GM12878 (cell line): ENCODE measurements around the gene TIGD7. TPM values are rescaled to one million over a fixed set of nuclear protein-coding genes. Genes with fewer than 3 reads are reported as not detected.
A peak's percentile ranks its signal among the peaks of the same experiment; 100 is the strongest.

ENCODE experiments used
- ASH2L ChIP-seq: fragments of 300-600, 200-600 bp; sonication (generic); IDR thresholded peaks from 2 replicates; pipeline ENCODE4 v1.6.1; 2017; ENCODE audit warnings: low read depth, mild to moderate bottlenecking, borderline replicate concordance
- CREB1 ChIP-seq: IDR thresholded peaks from 2 replicates; pipeline ENCODE4 v1.6.1; 2012; ENCODE audit warnings: low read depth, mild to moderate bottlenecking, inconsistent platforms
- EGR1 ChIP-seq, 2 experiments: IDR thresholded peaks; 1 replicate in 1 of 2; 2 replicates in 1 of 2; pipeline ENCODE4 v1.6.1; 2011 to 2012; ENCODE audit warnings: low read depth in 2 of 2, low read length in 2 of 2, borderline replicate concordance in 1 of 2, mild to moderate bottlenecking in 1 of 2, moderate library complexity in 1 of 2
- FOXK2 ChIP-seq: fragments of 450-650 bp; IDR thresholded peaks from 2 replicates; pipeline ENCODE4 v1.6.1; 2017; ENCODE audit warnings: mild to moderate bottlenecking, moderate library complexity
- HDGF ChIP-seq: fragments of 450-650 bp; IDR thresholded peaks from 2 replicates; pipeline ENCODE4 v1.6.1; 2016; ENCODE audit warnings: antibody characterized with exemption
- IKZF2 ChIP-seq, 2 experiments: fragments of 450-650 bp; IDR thresholded peaks; 2 replicates each; pipeline ENCODE4 v1.6.1; 2017; ENCODE audit warnings: mild to moderate bottlenecking in 2 of 2, moderate library complexity in 2 of 2
- RELA ChIP-seq: fragments of 450-650 bp; IDR thresholded peaks from 2 replicates; pipeline ENCODE4 v1.8.0; 2014; ENCODE audit warnings: borderline replicate concordance; ENCODE audit not compliant: partially characterized antibody
- SMARCA5 ChIP-seq: fragments of 450-650 bp; IDR thresholded peaks from 2 replicates; pipeline ENCODE4 v1.6.1; 2017; ENCODE audit warnings: mild to moderate bottlenecking
- SMC3 ChIP-seq: IDR thresholded peaks from 2 replicates; pipeline ENCODE4 v1.6.1; 2011; ENCODE audit warnings: low read length, improper control_type of control experiment, borderline replicate concordance
- TCF7 ChIP-seq: IDR thresholded peaks from 2 replicates; pipeline ENCODE4 v1.6.1; 2014; ENCODE audit warnings: antibody characterized with exemption, borderline replicate concordance
- ZNF217 ChIP-seq: fragments of 450-650 bp; IDR thresholded peaks from 2 replicates; pipeline ENCODE4 v1.6.1; 2017; ENCODE audit warnings: antibody characterized with exemption, mild to moderate bottlenecking
- polyA plus RNA-seq, 11 experiments: library from polyadenylated mRNA; depleted of rRNA in 4 of 11; unstranded in 6 of 11; stranded (reverse) in 5 of 11; fragments of >200 nt; fragmentation: Nextera tagmentation in 4 of 11; fragmentation: Illumina TruSeq in 1 of 11; extraction: Ambion mirVana in 4 of 11; extraction: Trizol in 1 of 11; gene quantifications; 1 replicate in 1 of 11; 2 replicates in 10 of 11; pipeline versions ENCODE4 v1.2.1 to v1.2.3, GENCODE V29; 2011 to 2016; ENCODE audit warnings: inconsistent platforms in 2 of 11, missing spikeins in 2 of 11, low read depth in 1 of 11
- total RNA-seq, 4 experiments: library from RNA; depleted of rRNA in 3 of 4; stranded (reverse); fragments of >200 nt in 3 of 4; fragmentation: Illumina TruSeq in 1 of 4; extraction: Trizol in 1 of 4; gene quantifications; 2 replicates each; pipeline versions ENCODE4 v1.2.1 to v1.2.3, GENCODE V29; 2013 to 2021
- TF ChIP-seq, protein P1 (sequence below): fragments of 450-650 bp; IDR thresholded peaks from 2 replicates; pipeline ENCODE4 v1.6.1; 2016; ENCODE audit warnings: mild to moderate bottlenecking
- TF ChIP-seq, protein P2 (sequence below): fragments of 450-650 bp; IDR thresholded peaks from 2 replicates; pipeline ENCODE4 v1.6.1; 2016; ENCODE audit warnings: mild to moderate bottlenecking
- TF ChIP-seq, protein P3 (sequence below): fragments of 450-650 bp; IDR thresholded peaks from 2 replicates; pipeline ENCODE4 v1.6.1; 2017; ENCODE audit warnings: mild to moderate bottlenecking, low read depth, inconsistent platforms; ENCODE audit not compliant: poor library complexity, severe bottlenecking

TIGD7 gene
- total and polyA plus RNA-seq, 10 of the 15 experiments (the other 5 are each of a cell fraction or from before 2014, with no cell fraction given), result 0.37 to 3.8 (median 3.0) TPM

DNA sequence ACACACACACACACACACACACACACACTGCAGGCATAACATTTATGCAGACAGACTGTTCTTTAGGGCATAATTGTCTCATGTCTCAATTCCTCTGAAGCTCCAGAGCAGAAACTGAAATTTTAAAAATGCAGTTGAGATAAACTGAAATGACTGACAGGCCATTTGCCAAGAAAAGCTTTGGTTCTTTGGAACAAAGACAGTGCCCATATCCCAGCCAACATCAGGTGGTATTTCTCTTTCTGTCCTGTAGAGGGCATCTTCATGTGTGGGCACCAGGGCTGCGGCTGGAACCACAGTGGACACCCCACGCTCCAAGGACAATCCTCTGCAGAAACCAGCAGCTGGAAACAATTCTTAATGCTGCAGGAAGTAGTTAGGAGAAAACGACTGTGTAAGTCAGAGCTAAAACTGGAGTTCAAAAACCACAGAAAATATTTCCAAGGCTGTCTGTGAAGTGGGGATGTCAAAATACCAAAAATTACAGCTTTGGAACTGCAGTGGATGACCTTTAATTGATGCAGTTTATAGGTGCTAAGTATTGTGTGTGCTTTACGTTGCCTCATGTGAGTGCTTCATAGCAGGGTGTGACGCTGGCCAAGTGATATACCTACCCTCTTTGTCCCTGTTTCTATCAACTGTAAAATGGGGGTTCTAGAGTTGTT lies 38.2 kb downstream of the TIGD7 start (continued):
- TF ChIP-seq, protein P1, sequence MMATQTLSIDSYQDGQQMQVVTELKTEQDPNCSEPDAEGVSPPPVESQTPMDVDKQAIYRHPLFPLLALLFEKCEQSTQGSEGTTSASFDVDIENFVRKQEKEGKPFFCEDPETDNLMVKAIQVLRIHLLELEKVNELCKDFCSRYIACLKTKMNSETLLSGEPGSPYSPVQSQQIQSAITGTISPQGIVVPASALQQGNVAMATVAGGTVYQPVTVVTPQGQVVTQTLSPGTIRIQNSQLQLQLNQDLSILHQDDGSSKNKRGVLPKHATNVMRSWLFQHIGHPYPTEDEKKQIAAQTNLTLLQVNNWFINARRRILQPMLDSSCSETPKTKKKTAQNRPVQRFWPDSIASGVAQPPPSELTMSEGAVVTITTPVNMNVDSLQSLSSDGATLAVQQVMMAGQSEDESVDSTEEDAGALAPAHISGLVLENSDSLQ, result peak; percentile 56; the same call in 1 of the 2 replicates
- TF ChIP-seq, protein P2, sequence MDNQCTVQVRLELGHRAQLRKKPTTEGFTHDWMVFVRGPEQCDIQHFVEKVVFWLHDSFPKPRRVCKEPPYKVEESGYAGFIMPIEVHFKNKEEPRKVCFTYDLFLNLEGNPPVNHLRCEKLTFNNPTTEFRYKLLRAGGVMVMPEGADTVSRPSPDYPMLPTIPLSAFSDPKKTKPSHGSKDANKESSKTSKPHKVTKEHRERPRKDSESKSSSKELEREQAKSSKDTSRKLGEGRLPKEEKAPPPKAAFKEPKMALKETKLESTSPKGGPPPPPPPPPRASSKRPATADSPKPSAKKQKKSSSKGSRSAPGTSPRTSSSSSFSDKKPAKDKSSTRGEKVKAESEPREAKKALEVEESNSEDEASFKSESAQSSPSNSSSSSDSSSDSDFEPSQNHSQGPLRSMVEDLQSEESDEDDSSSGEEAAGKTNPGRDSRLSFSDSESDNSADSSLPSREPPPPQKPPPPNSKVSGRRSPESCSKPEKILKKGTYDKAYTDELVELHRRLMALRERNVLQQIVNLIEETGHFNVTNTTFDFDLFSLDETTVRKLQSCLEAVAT, result no peak
- TF ChIP-seq EGR1 (IDR thresholded peaks at IDR 0.05; ENCODE audit: borderline replicate concordance in 1 of 2, low read depth in 2 of 2, low read length in 2 of 2) (no peak), RELA (no peak), HDGF (no peak), SMARCA5 (no peak), TCF7 (no peak), ASH2L (no peak), CREB1 (no peak), FOXK2 (no peak), SMC3 (peak; percentile 35; the same call in 1 of the 2 replicates), ZNF217 (no peak), IKZF2 (IDR thresholded peaks at IDR 0.05) (no peak)
- TF ChIP-seq, protein P3, sequence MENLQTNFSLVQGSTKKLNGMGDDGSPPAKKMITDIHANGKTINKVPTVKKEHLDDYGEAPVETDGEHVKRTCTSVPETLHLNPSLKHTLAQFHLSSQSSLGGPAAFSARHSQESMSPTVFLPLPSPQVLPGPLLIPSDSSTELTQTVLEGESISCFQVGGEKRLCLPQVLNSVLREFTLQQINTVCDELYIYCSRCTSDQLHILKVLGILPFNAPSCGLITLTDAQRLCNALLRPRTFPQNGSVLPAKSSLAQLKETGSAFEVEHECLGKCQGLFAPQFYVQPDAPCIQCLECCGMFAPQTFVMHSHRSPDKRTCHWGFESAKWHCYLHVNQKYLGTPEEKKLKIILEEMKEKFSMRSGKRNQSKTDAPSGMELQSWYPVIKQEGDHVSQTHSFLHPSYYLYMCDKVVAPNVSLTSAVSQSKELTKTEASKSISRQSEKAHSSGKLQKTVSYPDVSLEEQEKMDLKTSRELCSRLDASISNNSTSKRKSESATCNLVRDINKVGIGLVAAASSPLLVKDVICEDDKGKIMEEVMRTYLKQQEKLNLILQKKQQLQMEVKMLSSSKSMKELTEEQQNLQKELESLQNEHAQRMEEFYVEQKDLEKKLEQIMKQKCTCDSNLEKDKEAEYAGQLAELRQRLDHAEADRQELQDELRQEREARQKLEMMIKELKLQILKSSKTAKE, result no peak
